T follicular helper cell (primary cell): ENCODE data around the gene HMG20A.

Experiments
- DNase-seq: peaks from one replicate; pipeline ENCODE4 v3.0.0-alpha.2; 2020; ENCODE audit warnings: low read depth

The HMG20A gene

DNA sequence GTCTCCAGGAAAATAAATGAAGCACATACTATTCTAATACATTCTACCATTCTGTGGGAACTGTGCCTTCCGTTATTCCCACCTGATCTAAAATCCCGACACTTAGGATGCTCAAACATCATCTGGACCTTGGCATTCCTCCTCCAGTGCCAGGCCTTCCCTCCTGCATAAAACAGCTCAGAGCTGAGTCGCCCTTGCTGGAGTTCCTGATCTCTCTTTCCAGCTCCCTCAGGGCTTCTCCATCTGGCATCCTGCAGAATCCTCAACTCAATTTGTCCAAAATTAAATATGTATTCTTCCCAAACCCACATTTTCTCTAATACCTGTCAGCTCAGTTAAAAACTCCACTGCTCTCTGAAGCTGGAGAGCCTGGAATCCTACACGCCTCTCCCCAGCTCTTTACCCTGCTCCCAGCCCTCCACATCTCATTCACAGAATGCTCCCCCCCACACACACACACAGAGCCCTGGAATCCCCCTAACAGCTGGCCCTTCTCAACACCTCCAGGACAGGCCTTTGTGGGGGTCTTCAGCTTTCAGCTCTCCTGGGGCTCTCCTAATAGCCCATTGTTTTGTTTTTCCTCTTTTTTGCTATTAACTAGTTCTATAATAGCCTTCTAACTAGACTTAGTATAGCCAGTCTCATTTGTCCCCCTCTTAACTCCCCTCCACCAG lies 78.5 kb downstream of the HMG20A start:
- DNase-seq: no peak

DNA sequence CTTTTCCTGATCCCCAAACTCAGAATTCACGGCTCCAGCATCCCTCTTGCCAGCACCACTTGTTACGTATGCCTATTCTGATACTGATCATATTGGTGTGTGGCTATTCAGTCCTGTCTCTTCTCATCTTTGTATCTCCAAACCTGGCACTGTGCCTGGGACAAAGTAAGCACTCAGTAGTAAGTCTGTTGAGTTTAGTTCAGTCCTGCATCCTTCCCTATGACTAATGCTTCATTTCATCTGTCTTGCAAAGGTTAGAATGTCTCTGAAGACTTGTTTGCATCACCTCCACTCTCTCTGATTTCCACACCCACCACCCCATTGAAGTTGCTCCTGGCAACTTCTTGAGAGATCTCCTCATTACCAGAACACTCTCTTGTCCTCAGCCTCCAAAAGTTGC lies 80.3 kb downstream of the HMG20A start:
- DNase-seq: no peak

GRCh38 chr15:77502379-77503095 lies 81.8 kb downstream of the HMG20A start:
- DNase-seq: no peak

DNA sequence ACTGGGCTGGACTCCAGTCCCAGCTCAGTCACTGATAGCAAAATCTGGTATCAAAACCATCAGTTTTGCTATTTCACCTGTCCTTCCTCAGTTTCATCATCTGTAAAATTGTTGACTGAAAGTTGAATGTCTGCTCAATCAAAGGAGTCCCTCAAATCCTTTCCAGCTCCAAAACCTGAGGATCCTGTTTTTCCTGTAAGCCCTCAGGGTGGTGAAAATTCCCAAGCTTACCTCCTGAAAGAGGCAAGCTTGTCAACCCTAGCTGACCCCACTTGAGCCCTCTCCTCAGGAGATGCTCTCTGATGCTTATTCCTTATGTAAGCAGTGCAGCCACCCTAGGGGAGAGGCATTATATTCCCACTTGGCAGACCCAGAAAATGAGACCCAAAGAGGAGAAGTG lies 82.6 kb downstream of the HMG20A start:
- DNase-seq: no peak

- no peak for DNase-seq
These were observed 83.1 kb downstream of the HMG20A start for GRCh38 chr15:77503764-77504163.

DNA sequence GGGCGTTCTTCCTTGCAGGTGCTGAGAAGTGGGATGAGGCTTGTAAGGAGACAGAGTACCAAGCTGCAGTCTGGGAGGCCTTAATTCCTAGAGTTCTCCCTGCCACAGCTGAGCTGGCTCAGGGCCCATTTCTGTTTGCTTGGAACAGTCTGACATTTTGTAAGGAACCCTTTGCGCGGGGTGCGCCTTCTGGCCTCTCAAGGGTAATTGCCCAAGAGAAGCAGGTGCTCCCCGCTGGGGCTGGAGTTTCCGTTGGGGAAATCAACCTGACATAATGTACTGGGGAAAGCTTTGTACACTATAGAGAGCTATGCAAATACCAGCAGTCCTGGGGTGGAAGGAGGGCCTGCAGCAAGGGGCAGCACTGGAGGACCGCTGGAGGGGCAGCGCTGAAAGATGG lies 83.6 kb downstream of the HMG20A start:
- no peak for DNase-seq

DNA sequence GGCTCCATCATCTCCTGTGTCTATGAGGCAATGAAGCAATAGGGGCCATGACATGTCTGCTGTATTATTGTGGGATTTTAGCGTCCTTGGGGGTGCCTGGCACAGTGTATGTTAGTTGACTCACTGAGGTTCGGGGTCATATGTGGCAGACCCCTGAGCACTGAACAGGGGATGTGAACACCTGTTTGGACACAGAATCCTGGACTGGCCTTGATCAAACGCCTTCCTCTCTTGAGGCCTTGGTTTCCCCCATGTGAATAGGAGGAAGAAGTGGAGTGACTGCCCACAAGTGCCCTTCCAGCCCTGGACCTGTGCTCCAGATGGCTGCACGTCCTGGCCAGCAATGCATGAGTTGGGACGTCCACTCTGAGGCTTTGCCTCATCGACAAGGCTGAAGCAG lies 84.2 kb downstream of the HMG20A start:
- DNase-seq: no peak

DNA sequence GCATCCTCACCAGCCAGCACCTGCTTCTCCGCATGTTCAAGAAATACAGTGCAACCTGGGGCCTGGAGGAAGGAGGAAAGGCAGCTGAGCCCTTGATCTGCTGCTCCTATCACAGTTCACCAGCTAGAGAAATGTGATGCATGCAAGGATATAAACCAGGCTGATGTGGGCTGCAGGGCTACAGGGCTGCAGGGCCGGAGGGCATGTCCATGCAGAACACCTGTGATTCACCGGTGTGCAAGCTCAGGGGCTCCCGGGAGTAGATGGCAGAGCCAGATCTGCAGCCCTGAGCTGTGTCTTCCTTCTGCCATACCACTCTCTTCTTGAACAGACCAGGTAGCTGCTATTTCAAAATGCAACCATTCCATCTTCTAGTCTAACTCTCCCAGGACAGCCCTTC lies 84.9 kb downstream of the HMG20A start:
- DNase-seq: no peak

DNA sequence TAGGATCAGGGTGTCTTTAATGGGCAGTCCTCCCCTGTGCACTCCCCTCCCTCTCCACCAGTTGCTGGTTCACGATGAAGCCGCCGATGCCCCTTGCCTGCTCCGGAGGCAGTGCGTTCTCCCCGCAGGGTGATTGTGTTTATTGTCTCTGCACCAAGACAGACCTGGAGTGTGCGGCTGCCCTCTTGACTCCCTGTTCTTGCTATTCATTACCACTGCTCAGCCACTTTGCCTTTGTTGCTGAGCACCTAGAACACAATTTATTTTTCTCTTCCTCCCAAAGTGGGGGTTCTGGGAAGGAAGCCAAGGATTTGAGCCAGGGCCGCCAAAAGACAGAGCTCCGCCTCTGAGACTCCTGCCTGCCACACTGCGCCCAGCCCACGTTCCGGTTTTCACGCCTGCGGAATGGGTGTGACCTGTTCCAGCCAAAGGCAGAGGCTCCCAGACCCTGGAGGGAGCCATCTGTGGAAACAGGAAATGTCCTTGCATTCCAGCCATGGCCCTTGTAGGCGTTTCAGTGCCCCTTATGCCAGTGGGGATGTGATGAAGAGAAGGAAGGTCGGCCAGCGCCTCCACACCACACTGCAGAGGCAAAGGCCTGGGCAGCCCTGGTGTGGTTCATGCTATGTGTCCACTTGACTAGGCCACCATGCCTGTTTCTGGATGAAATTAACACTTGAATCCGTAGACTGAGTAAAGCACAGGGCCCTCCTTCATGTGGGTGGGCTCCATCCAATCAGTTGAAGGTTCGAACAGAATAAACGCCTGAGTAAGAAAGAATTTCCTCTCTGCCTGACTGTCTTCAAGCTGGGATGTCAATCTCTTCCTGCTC lies 85.8 kb downstream of the HMG20A start:
- no peak for DNase-seq

DNA sequence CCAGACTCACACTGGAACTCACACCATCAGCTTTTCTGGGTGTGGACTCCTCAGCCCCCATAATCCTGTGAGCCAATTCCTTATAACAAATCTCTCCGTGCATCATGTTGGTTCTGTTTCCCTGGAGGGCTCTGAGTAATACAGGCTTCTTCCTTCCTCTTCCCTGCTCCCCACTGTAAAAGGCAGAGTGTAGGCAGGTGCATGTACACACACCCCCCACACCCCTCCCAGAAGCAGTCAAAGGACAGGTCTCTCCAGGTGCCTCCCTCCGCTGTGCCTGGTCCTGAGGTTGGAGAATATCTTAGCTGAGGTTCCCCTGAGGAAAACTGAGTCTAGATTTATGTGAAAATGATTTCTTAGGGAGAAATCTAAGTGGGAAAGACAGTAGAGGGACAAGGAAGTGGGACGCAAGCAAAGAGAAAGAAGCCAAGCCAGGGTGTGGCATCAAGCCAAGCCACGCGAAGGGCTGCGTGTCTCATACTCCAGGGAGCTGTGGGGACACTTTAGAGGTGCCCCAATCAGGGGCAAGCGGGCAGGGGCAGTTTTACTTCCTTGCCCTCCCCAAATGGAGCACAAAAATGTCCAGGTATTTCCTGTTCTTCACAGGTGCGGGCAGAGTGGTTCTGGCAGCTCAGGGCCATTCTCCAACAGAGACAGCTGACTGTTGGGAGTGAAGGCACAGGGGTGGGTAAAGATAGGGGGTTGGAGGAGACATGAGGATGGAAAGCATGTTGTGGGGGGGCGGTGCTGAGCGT lies 86.6 kb downstream of the HMG20A start:
- DNase-seq: no peak

DNA sequence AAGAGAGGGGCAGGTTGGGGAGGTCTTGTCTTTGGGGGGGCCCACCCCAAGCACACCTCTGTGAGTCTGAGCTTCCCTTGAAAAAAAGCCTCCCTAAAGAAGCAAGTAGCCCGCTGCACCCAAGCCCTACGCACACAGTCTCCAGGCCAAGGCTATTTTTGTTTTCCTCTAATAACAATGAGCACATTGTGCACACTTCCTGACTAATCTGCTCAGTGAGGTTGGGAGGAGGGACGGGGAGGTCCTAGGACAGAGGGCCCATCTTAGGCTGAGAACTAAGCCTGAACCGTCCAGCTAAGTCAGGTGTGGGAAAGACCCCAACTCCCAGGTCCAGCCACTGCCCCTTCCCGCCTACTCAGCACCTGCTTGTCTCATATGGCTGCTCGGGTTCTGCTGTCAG lies 87.2 kb downstream of the HMG20A start:
- no peak for DNase-seq

DNA sequence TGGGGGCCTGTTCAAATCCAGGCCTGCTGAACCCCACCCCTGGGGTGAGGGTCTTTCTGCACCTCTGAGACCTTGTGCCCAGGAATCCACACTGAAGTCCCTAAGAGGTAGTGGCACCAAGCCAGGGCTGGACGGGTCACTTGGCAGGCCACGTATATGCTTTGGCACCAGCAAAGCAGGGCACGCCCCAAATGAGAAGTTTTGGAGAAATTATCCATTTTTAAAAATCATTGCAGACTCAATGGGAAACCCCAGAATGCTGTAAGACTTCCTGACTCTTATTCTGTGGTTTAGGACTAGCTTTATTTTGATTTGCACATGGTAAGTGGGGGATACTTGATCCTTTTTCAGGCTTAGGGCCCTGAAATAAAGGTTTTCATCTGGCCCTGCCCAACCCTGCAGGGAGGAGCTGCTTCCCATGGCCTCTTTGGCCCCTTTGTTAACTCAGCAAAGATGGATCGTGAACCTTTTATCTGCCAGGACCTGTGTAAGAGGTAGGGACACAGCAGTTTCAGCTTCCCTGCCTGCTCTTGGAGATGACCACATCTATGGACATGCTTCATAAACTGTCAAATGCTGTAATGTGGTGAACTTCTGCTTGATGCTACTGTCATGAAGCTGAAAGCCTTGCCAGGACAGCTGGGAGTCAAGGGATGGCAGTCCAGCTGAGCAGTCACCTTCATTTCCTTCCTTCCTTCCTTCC lies 88.0 kb downstream of the HMG20A start:
- DNase-seq: no peak

DNA sequence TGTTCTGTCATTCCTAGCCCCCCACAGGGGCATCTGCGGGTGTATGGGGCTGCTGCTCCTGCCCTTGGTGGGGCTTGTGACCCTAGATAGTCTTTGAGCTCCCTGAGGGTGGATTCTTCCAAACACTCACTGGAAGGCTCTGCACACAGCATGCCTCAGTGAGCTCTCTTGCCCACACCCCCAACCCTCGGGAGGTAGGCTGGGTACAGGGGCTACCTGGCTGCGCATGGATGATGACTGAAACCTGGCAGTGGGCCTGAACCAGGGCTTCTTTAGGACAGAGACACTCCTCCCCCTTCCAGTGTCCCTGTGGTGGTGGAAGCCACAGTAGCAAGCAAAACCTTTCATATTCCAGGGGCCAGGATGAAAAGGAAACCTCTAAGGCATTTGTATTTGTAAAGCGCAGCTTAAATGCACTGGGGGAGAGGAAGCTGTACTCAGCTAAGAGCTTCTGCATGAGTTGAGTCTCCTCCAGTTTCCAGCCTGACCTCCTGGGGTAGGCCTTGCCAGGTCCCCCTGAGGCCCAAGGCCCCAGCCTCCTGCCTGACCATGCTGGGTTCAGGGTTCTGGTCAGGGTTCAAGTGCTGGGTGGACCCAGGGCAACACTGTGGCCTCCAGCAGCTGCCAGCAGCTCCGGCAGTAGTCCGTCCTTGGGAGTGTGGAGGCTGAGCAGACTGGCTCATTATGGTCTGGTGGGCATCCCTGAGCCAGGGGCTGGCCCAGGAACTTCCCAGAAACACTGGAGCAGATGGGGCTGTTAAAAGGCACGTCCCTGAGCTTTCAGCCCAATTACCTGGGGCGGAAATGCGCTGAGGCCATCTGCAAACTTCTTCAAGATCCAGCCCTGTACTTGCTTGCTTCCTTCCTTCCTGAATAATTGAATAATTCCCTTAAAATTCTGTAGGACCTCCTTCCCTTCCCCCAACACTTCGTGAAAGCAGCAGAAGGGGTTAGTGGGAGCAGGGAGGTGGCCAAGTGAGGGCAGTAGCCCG lies 89.7 kb downstream of the HMG20A start:
- DNase-seq: no peak

DNA sequence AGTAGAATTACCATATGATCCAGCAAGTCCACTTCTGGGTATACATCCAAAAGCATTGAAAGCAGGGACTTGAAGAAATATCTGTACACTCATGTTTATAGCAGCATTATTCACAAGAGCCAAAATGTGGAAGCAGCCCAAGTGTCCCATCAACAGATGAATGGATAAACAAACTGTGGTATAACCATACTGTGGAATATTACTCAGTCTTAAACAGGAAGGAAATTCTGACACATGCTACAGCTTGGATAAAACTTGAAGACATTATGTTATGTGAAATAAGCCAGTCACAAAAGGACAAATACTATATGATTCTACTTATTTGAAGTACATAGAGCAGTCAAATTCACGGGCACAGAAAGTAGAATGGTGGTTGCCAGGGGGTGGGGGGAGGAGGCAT lies 91.2 kb downstream of the HMG20A start:
- no peak for DNase-seq

- no peak for DNase-seq
These were observed 92.5 kb downstream of the HMG20A start for GRCh38 chr15:77513226-77513625.

- DNase-seq: no peak
These were observed 94.1 kb downstream of the HMG20A start for GRCh38 chr15:77514641-77515402.

GRCh38 chr15:77515613-77516012 lies 94.9 kb downstream of the HMG20A start:
- DNase-seq: no peak

DNA sequence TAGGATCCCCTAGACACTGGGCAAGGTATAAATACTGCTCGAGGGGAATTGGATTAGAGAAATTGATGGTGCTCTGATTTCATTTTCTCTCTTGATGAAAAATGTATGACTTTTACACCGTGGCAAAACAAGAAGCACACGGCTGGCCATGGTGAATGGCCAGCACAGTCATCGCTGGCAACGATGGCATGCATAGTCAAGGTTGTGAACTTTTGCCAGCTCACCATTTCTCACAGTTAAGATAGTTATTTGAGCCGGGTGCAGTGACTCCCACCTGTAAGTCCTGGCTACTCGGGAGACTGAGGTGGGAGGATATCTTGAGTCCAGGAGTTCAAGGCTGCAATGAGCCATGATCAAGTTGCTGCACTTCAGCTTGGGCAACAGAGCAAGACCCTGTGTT lies 95.4 kb downstream of the HMG20A start:
- no peak for DNase-seq

DNA sequence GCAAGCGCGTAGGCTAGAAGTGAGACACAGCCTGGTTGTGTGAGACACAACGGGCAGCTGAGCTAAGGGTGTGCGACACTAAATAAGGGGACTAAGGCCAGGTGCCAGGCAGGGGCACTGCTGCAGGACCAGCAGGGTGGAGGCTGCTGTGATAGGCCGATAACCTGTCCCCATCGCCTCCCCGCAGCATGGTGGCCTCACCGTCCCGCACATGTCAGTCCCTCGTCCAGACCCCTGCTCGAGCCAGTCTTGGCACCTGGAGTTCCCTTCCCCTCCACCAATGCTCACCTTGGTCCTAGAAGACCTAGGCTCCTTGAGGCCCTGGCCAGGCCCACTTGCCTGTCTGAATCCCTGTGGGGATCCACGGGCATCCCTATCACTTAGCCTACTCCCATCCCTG lies 96.1 kb downstream of the HMG20A start:
- DNase-seq: no peak

- DNase-seq: no peak
These were observed 96.9 kb downstream of the HMG20A start for GRCh38 chr15:77517579-77517978.
